ENCODE results near the gene GSE1.

DNA sequence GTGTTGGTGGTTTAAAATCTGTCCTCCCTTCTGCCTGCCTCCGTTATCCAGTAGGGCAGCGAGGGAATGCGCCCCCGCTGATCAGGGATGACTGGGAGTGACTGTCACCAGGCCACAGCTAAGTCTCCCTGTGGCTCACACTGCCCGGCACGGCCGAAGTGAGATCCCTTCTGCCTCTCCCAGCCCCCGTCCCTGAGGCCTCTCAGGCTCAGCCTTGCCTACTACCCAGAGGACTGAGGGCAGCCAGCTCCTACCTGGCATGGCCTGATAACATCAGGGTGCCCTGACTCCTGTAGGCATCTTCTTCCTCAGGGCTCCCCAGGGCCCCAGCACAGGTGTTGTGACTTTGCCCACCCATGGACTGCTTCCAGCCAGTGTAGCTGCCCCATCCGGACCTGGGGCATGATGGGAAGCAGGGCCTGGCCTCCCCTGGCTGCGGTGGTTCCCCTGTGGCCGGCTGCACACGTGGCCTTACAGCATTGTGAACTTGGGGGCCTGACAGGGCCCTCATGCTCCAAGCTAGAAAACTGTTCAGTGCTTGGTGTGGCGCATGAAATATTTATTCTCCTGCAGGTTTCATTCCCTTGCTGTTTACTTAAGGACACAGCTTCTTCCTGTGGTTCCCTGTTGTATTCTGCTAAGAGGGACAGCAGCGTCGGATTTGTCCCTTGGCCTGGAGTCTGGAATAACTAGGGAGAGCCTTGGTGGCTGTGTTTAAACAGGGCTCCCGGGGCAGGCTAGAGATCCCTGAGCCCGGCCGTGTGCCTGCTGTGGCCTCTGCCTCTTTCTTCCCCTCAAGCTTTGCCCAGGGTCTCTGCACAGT, 45.6 kb downstream of the GSE1 start:
- TF ChIP-seq HDGF (IDR thresholded peaks at IDR 0.05; ENCODE audit: borderline replicate concordance): no peak
- TF ChIP-seq ZNF384 (IDR thresholded peaks at IDR 0.05): no peak
- no peak for TF ChIP-seq TARDBP (IDR thresholded peaks at IDR 0.05)
- no peak for TF ChIP-seq FOXM1 (IDR thresholded peaks at IDR 0.05; ENCODE audit: borderline replicate concordance)
- TF ChIP-seq NFRKB (IDR thresholded peaks at IDR 0.05): no peak
- TF ChIP-seq SP1 (IDR thresholded peaks at IDR 0.05): no peak
- no peak for TF ChIP-seq L3MBTL2 (conservative IDR thresholded peaks at IDR 0.05)
- TF ChIP-seq SUZ12 (IDR thresholded peaks at IDR 0.05): no peak
- TF ChIP-seq ARNT (IDR thresholded peaks at IDR 0.05): no peak
- TF ChIP-seq FOXA1 (IDR thresholded peaks at IDR 0.05): no peak
